GM12892 (cell line): Measurements from ENCODE around the gene THUMPD2.

Source experiments
- DNase-seq: peaks from one replicate; pipeline ENCODE4 v3.0.0; 2011; ENCODE audit not compliant: insufficient read length
- FAIRE-seq: peaks from 2 replicates; lab custom pipeline; 2011; peaks lifted over from hg19 to GRCh38; lab: Jason Lieb, UNC
- POLR2A ChIP-seq: IDR thresholded peaks from 2 replicates; pipeline ENCODE4 v1.6.1; 2011; ENCODE audit warnings: low read depth, low read length, control low read depth
- POLR2AphosphoS5 ChIP-seq: IDR thresholded peaks from 2 replicates; pipeline ENCODE4 v1.6.1; 2011; ENCODE audit warnings: low read depth, low read length, control low read depth
- TAF1 ChIP-seq: IDR thresholded peaks from 2 replicates; pipeline ENCODE4 v1.6.1; 2011; ENCODE audit warnings: low read depth, mild to moderate bottlenecking, control low read depth, low read length, borderline replicate concordance

The THUMPD2 gene

DNA sequence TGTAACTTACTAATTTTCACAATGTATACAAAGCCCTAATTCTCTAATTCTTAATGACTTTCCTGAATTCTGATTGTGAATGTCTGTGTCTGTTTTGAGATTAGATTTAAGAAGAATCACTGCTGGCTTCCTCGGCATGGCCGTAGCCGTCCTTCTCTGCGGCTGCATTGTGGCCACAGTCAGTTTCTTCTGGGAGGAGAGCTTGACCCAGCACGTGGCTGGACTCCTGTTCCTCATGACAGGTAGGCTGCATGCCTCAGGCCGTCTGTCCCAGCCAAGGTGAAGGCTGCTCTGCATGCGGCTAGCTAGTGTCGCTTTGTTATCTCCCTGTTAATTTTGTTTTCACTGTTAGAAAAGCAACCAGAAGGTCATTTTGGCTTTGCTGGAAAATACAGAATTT lies 72.1 kb downstream of the THUMPD2 start:
- FAIRE-seq, result no peak
- DNase-seq, result no peak
- no peak for TF ChIP-seq TAF1
- no peak for TF ChIP-seq POLR2A
- no peak for TF ChIP-seq POLR2AphosphoS5

DNA sequence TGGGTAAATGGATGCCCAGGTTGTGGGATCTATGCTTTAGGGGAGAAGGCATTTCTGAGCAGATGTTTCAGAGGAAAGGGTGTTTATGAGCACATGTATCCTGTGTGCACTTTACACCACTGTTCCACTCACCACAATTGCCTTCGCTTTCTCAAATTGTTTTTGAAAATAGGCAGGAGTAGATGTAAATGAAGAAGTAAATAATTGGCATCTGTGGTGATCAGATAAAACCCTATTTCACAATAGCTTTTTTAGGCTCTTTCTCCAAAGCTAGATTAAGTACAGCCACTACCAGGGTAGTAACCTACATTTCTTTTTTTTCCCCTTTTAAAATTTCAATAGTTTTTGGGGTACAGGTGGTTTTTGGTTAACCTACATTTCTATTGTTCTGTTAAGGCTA lies 72.7 kb downstream of the THUMPD2 start:
- no peak for DNase-seq
- TF ChIP-seq POLR2AphosphoS5 (no peak), POLR2A (no peak), TAF1 (no peak)
- no peak for FAIRE-seq

DNA sequence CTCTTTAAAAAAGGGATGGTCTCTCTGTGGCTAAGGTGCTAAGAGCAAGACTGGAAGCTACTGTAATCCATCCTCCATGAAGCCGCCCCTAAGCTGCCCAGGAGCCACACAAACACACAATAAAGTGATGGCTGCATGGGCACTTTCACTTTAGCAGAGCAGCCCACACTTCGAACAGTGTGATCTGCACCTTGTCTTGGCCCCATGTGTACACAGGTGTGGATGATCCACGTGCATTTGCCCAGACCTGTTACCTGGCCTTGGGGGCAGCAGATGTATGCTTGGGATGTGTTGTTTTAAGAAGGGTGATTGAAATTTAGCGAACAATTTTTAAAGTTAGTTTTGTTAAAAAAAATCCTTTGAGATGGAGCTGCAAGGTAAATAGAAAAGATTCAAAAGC lies 73.4 kb downstream of the THUMPD2 start:
- no peak for DNase-seq
- FAIRE-seq, result no peak
- TF ChIP-seq POLR2AphosphoS5 (no peak), POLR2A (no peak), TAF1 (no peak)

DNA sequence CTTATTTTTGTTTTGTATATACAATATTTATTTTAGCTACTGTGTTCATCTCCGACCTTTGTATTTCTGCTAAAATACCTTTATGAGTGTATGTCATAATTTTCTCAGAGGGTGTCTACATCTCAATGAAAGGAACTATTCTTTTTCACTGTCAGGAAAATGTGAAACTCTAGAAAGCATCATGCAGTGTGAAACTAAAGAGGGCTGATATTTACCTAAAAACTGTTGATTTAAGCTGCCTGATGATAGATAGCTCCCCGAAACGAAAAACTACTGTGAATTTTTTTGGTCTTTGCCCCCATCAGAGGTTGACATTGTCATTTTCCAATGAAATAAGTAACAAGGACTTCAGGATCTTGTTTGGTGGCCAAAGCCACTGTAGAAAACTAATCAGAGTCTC lies 74.5 kb downstream of the THUMPD2 start:
- no peak for FAIRE-seq
- no peak for TF ChIP-seq POLR2AphosphoS5
- TF ChIP-seq POLR2A, result no peak
- DNase-seq, result no peak

DNA sequence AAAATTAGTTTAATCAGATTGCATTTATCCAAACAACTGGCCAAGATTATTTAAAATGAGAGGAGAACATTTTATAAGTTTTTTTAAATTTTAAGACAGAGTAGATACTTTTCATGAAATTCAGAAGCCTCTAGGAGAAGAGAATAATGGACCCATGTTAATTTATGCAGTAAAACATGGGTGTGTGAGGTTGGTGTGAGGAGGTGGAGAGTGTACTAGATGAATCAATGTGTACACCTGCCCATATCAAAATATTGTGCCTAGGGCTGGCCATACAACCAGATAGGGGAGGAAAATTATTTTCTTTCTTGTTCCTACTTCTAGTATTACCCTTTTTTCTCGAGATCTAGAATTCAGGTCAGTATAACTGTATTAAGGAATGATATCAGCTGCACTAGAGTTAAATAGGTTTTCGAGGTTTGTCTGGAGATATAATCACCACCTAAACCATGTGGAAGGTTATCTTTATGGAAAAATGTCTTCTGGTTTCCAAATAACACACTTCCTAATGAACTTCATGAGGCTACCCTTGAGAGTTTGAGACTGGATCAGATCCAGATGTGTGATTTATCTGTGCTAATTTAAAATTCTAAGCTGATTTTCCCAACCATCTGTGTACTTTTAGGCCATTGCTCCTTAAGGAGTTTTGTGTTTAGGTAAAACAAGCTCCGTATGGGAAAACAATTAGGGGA lies 75.7 kb downstream of the THUMPD2 start:
- TF ChIP-seq POLR2A, result no peak
- DNase-seq (no peak), FAIRE-seq (no peak)

DNA sequence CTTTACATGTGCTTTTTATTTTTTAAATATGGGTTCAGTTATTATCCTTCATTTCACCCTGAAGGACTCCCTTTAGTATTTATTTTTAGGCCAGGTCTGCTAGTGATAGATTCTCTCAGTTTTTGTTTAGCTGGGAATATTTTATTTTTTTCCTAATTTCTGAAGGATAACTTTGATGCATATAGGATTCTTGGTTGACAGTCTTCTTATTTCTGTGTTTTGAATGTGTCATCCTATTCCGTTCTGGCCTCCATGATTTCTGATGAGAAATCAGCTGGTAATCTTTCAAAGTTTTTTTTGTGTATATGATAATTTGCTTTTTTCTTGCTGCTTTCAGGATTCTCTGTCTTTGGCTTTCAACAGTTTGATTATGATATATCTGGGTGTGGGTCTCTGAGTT lies 77.9 kb downstream of the THUMPD2 start:
- TF ChIP-seq POLR2A (no peak), TAF1 (no peak), POLR2AphosphoS5 (no peak)
- DNase-seq, result no peak

DNA sequence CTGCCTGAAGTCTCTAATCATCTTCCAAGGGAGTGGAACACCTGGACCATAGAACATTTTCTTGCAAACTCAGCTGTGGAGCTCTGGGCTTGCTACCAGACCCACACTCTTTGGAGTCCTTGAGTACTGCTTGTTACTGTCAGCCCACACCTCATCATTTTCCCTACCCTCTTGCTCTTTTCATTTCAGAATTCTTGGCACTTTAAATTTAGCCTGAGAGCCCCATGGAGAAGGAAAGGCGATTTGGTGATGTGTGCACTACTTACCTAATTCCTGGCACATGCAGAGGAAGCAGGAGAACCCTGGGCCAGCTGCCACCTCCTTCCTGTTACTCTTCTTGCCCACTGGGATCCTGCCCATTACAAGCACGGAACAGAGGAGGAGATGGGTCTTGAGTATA lies 81.6 kb downstream of the THUMPD2 start:
- DNase-seq, result no peak
- TF ChIP-seq TAF1, result no peak
- no peak for FAIRE-seq

More for the DNA sequence above, 77.9 kb downstream of the THUMPD2 start:
- FAIRE-seq, result no peak

DNA sequence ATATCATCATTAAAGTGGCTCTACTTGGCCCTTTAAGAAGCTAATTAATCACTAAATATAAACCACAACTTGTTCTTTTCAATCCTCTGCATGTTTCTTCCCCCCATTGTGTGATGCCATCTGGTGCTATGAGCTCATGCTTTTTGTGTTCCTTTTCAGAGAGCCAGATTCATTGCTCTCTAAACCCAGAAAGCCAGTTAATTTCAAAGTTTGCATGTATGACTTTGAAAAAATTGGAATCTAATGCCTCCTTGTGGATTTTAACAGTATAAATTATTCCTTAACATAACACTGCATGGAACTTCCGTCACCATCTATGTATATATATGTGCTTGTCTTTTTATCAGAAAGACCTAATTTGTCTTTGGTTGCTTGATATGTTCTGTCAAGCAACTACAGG lies 82.2 kb downstream of the THUMPD2 start:
- TF ChIP-seq POLR2A (no peak), POLR2AphosphoS5 (no peak), TAF1 (no peak)
- FAIRE-seq (no peak), DNase-seq (no peak)

- TF ChIP-seq POLR2A (no peak), TAF1 (no peak), POLR2AphosphoS5 (no peak)
- FAIRE-seq, result no peak
- DNase-seq, result no peak
These were observed 82.9 kb downstream of the THUMPD2 start for GRCh38 chr2:39696101-39696553.

DNA sequence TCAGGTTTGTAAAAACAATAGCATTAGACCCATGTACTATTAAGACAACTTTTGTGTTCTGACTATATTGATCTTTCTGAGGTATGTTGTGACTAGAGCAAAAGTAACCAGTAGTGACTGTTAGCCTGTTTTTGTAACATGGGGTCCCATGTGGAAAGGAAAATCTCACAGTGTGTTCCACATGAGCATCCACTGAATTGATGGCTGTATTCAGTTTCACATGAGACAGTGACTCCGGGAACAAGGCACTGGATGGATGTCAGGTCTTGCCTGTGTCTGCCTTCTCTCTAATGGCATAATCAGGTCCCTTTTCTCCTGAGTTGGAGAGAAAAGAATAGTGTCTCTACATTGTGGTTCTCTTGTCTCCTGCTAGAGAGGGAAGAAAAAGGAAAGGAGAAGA lies 85.8 kb downstream of the THUMPD2 start:
- no peak for TF ChIP-seq POLR2A
- no peak for TF ChIP-seq TAF1
- TF ChIP-seq POLR2AphosphoS5, result no peak

DNA sequence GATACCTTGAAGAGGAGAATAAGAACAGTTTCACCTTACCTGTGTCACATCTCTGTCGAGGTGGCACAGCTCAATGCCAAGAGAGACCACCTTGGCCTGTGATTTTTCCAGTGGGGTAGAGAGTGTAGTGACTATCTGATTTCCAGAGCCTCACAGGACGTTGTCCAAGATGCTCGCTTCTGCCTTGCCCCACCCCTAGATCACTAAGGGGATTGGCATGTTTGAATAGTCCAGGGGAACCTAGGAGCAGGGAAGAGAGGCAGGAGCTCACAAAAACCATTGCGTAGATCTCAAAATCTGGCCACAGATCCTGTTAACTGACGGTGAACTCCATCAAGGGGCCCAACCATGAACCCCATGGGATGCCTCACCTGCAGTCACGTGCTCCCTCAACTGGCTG lies 89.2 kb downstream of the THUMPD2 start:
- TF ChIP-seq TAF1, result no peak
- no peak for TF ChIP-seq POLR2AphosphoS5
- TF ChIP-seq POLR2A, result no peak
- DNase-seq (no peak), FAIRE-seq (no peak)

More for the DNA sequence above, 85.8 kb downstream of the THUMPD2 start:
- FAIRE-seq (no peak), DNase-seq (no peak)

DNA sequence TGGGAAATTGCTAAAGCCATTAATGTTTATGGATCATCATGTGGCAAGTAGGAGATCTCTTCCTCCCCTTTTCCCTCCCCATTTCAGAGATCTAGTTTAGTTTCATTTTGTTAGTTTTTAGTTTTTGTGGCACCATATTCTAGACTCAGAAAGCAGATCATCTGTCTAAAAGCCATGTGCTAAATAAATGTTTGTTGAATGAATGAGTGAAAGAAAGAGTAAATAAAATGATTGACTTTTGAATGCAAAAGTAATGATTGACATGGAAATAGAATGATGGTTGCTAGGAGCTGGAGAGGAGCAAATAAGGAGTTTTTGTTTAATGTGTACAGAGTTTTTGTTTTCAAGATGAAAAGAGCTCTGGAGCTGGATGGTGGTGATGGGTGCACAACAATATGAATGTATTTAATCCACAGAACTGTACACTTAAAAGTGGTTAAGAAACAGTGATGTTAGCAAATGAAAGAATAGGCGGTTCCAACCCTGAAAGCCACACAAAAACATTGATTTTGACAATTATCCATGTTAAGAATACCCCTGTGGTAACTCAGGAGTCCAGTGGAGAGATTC lies 89.7 kb downstream of the THUMPD2 start:
- FAIRE-seq, result no peak
- TF ChIP-seq POLR2AphosphoS5 (no peak), TAF1 (no peak), POLR2A (no peak)
- no peak for DNase-seq

GRCh38 chr2:39688181-39688580 lies 90.9 kb downstream of the THUMPD2 start:
- no peak for TF ChIP-seq TAF1
- DNase-seq, result no peak

More at GRCh38 chr2:39688181-39688580, 90.9 kb downstream of the THUMPD2 start:
- no peak for FAIRE-seq
